SJSA1 (cell line): ENCODE data around the gene LRRC14B. TPM values are rescaled to one million over a fixed set of nuclear protein-coding genes. Genes with fewer than 3 reads are reported as not detected.

Source experiments
- DNase-seq, 2 experiments: peaks; one replicate each; pipeline ENCODE4 v3.0.0-alpha.2; 2015 to 2020; ENCODE audit warnings: low spot score in 2 of 2, low read depth in 1 of 2
- H3K27ac ChIP-seq: fragments of 250-450 bp; sonication (Bioruptor Pico); 2 replicates; pipeline ENCODE4 v1.5.1; 2020; ENCODE audit warnings: mild to moderate bottlenecking, moderate library complexity
- H3K27me3 ChIP-seq: fragments of 250-450 bp; sonication (Bioruptor Pico); replicated peaks from 2 replicates; pipeline ENCODE4 v1.5.1; 2020; ENCODE audit warnings: mild to moderate bottlenecking, moderate library complexity
- H3K36me3 ChIP-seq: fragments of 250-450 bp; sonication (Bioruptor Pico); 2 replicates; pipeline ENCODE4 v1.5.1; 2020; ENCODE audit warnings: mild to moderate bottlenecking
- H3K4me1 ChIP-seq: fragments of 250-450 bp; sonication (Bioruptor Pico); replicated peaks from 2 replicates; pipeline ENCODE4 v1.6.1; 2021; ENCODE audit warnings: mild to moderate bottlenecking
- H3K4me3 ChIP-seq: fragments of 250-450 bp; sonication (Bioruptor Pico); 2 replicates; pipeline ENCODE4 v1.5.1; 2020; ENCODE audit warnings: mild to moderate bottlenecking
- H3K9me3 ChIP-seq: fragments of 250-450 bp; sonication (Bioruptor Pico); replicated peaks from 2 replicates; pipeline ENCODE4 v1.5.1; 2020; ENCODE audit warnings: mild to moderate bottlenecking
- total RNA-seq: library from RNA; depleted of rRNA; stranded (reverse); fragments of >200 nt; shearing (Covaris generic); gene quantifications from 2 replicates; pipeline ENCODE4 v1.2.3, GENCODE V29; 2014; rRNA removed

The LRRC14B gene
- total RNA-seq, result not detected in 2 replicates

- Histone ChIP-seq H3K27ac (no peak within 1 kb of the TSS), H3K4me3 (no peak within 1 kb of the TSS), H3K4me1 (peaks cover 5% of the 10 kb centered on the region; the same call in 1 of the 2 replicates), H3K9me3 (no peaks in the 10 kb centered on the region), H3K36me3 (no peaks in the 10 kb centered on the region), H3K27me3 (no peaks in the 10 kb centered on the region)
- no peak for DNase-seq
Observed at GRCh38 chr5:191036-191948, at the start of gene LRRC14B. Gene LRRC14B (plus strand): TSS chr5:191495. CDS start chr5:191539, 44 bp downstream.

GRCh38 chr5:141761-142160 lies 49.5 kb upstream of the LRRC14B start:
- no peak for DNase-seq
- no peaks in the 10 kb centered on the region for H3K36me3 ChIP-seq
- H3K27me3 ChIP-seq, result no peaks in the 10 kb centered on the region
- H3K27ac ChIP-seq, result no peak overlapping the region
- no peak overlapping the region for H3K4me3 ChIP-seq
- no peaks in the 10 kb centered on the region for H3K4me1 ChIP-seq
- H3K9me3 ChIP-seq, result no peaks in the 10 kb centered on the region

- no peaks in the 10 kb centered on the region for H3K9me3 ChIP-seq
- no peak overlapping the region for H3K4me3 ChIP-seq
- no peaks in the 10 kb centered on the region for H3K36me3 ChIP-seq
- H3K27ac ChIP-seq, result no peak overlapping the region
- H3K27me3 ChIP-seq, result no peaks in the 10 kb centered on the region
- no peak for DNase-seq
- no peaks in the 10 kb centered on the region for H3K4me1 ChIP-seq
Observed at GRCh38 chr5:142246-142810, 49.0 kb upstream of the LRRC14B start.

GRCh38 chr5:143041-143440 lies 48.3 kb upstream of the LRRC14B start:
- no peak for DNase-seq
- no peak overlapping the region for H3K4me3 ChIP-seq
- no peak overlapping the region for H3K27ac ChIP-seq
- no peaks in the 10 kb centered on the region for H3K36me3 ChIP-seq
- no peaks in the 10 kb centered on the region for H3K27me3 ChIP-seq
- H3K9me3 ChIP-seq, result no peaks in the 10 kb centered on the region
- H3K4me1 ChIP-seq, result no peaks in the 10 kb centered on the region

- Histone ChIP-seq H3K4me3 (no peak overlapping the region), H3K4me1 (peaks cover 7% of the 10 kb centered on the region), H3K27me3 (no peaks in the 10 kb centered on the region), H3K36me3 (no peaks in the 10 kb centered on the region), H3K27ac (no peak overlapping the region), H3K9me3 (no peaks in the 10 kb centered on the region)
- DNase-seq, result no peak
Observed at GRCh38 chr5:144941-145340, 46.4 kb upstream of the LRRC14B start.

- DNase-seq, result no peak
- Histone ChIP-seq H3K36me3 (no peaks in the 10 kb centered on the region), H3K27ac (no peak overlapping the region), H3K4me3 (no peak overlapping the region), H3K4me1 (peaks cover 13% of the 10 kb centered on the region), H3K27me3 (no peaks in the 10 kb centered on the region), H3K9me3 (no peaks in the 10 kb centered on the region)
Observed at GRCh38 chr5:145585-146323, 45.5 kb upstream of the LRRC14B start.

GRCh38 chr5:147751-148150 lies 43.5 kb upstream of the LRRC14B start:
- no peak overlapping the region for H3K4me3 ChIP-seq
- H3K27ac ChIP-seq, result no peak overlapping the region
- no peak for DNase-seq
- no peaks in the 10 kb centered on the region for H3K9me3 ChIP-seq
- peaks cover 15% of the 10 kb centered on the region for H3K4me1 ChIP-seq
- H3K27me3 ChIP-seq, result no peaks in the 10 kb centered on the region
- no peaks in the 10 kb centered on the region for H3K36me3 ChIP-seq

- Histone ChIP-seq H3K27me3 (no peaks in the 10 kb centered on the region), H3K4me1 (peaks cover 29% of the 10 kb centered on the region), H3K4me3 (no peak overlapping the region), H3K27ac (no peak overlapping the region), H3K36me3 (no peaks in the 10 kb centered on the region), H3K9me3 (no peaks in the 10 kb centered on the region)
- DNase-seq, result peak in 1 of 2 experiments; percentile 38
Observed at GRCh38 chr5:149745-150485, 41.4 kb upstream of the LRRC14B start.

- Histone ChIP-seq H3K36me3 (no peaks in the 10 kb centered on the region), H3K27ac (no peak overlapping the region), H3K9me3 (no peaks in the 10 kb centered on the region), H3K4me3 (no peak overlapping the region), H3K27me3 (no peaks in the 10 kb centered on the region), H3K4me1 (peaks cover 29% of the 10 kb centered on the region)
- no peak for DNase-seq
Observed at GRCh38 chr5:150746-151145, 40.5 kb upstream of the LRRC14B start.

GRCh38 chr5:152077-152476 lies 39.2 kb upstream of the LRRC14B start:
- no peaks in the 10 kb centered on the region for H3K27me3 ChIP-seq
- no peaks in the 10 kb centered on the region for H3K36me3 ChIP-seq
- no peak for DNase-seq
- H3K4me1 ChIP-seq, result peaks cover 29% of the 10 kb centered on the region
- H3K4me3 ChIP-seq, result no peak overlapping the region
- H3K9me3 ChIP-seq, result no peaks in the 10 kb centered on the region
- no peak overlapping the region for H3K27ac ChIP-seq

- H3K4me3 ChIP-seq, result peak overlapping the region; percentile 19
- DNase-seq, result peak; percentile 70 to 76
- H3K27ac ChIP-seq, result peak overlapping the region; percentile 16
Observed at GRCh38 chr5:153256-153655, 38.0 kb upstream of the LRRC14B start.

GRCh38 chr5:154236-154635 lies 37.1 kb upstream of the LRRC14B start:
- no peaks in the 10 kb centered on the region for H3K36me3 ChIP-seq

More at GRCh38 chr5:153256-153655, 38.0 kb upstream of the LRRC14B start:
- Histone ChIP-seq H3K9me3 (no peaks in the 10 kb centered on the region), H3K27me3 (no peaks in the 10 kb centered on the region), H3K36me3 (no peaks in the 10 kb centered on the region), H3K4me1 (peaks cover 29% of the 10 kb centered on the region)

GRCh38 chr5:154826-155225 lies 36.5 kb upstream of the LRRC14B start:
- H3K27ac ChIP-seq, result no peak overlapping the region
- H3K4me1 ChIP-seq, result peaks cover 37% of the 10 kb centered on the region
- no peaks in the 10 kb centered on the region for H3K27me3 ChIP-seq
- DNase-seq, result no peak
- H3K4me3 ChIP-seq, result no peak overlapping the region
- H3K36me3 ChIP-seq, result no peaks in the 10 kb centered on the region
- no peaks in the 10 kb centered on the region for H3K9me3 ChIP-seq

More at GRCh38 chr5:154236-154635, 37.1 kb upstream of the LRRC14B start:
- Histone ChIP-seq H3K9me3 (no peaks in the 10 kb centered on the region), H3K27me3 (no peaks in the 10 kb centered on the region), H3K4me3 (no peak overlapping the region), H3K4me1 (peaks cover 37% of the 10 kb centered on the region), H3K27ac (no peak overlapping the region)
- no peak for DNase-seq
